ENCODE data around the gene CEP170.

Gene CEP170

GRCh38 chr1:243254927-243255790, at the start of gene CEP170:
Gene CEP170, minus strand, starts transcription at chr1:243255281. Its CDS starts 30,001 bp downstream, at chr1:243225280.
- peak; percentile 99 for DNase-seq

GRCh38 chr1:243301059-243301458, 46.0 kb upstream of the CEP170 start:
- no peak for DNase-seq

GRCh38 chr1:243299069-243299468, 44.0 kb upstream of the CEP170 start:
- no peak for DNase-seq

GRCh38 chr1:243294723-243295121, 39.6 kb upstream of the CEP170 start:
- DNase-seq, result no peak

- DNase-seq, result no peak
These were observed 39.1 kb upstream of the CEP170 start for GRCh38 chr1:243293941-243294722.

- DNase-seq, result no peak
These were observed 37.0 kb upstream of the CEP170 start for GRCh38 chr1:243292117-243292516.

- no peak for DNase-seq
These were observed 36.2 kb upstream of the CEP170 start for GRCh38 chr1:243291292-243291691.

- DNase-seq, result no peak
These were observed 33.0 kb upstream of the CEP170 start for GRCh38 chr1:243288062-243288461.

GRCh38 chr1:243287652-243288051, 32.6 kb upstream of the CEP170 start:
- no peak for DNase-seq

- DNase-seq, result no peak
These were observed 32.0 kb upstream of the CEP170 start for GRCh38 chr1:243287123-243287460.

GRCh38 chr1:243286409-243287122, 31.5 kb upstream of the CEP170 start:
- DNase-seq, result no peak

GRCh38 chr1:243281672-243282071, 26.6 kb upstream of the CEP170 start:
- no peak for DNase-seq

- DNase-seq, result no peak
These were observed 25.6 kb upstream of the CEP170 start for GRCh38 chr1:243280571-243281129.

GRCh38 chr1:243275316-243275715, 20.2 kb upstream of the CEP170 start:
- no peak for DNase-seq

- no peak for DNase-seq
These were observed 18.9 kb upstream of the CEP170 start for GRCh38 chr1:243273945-243274344.

- no peak for DNase-seq
These were observed 18.4 kb upstream of the CEP170 start for GRCh38 chr1:243273506-243273905.

GRCh38 chr1:243272401-243272800, 17.3 kb upstream of the CEP170 start:
- no peak for DNase-seq

- no peak for DNase-seq
These were observed 16.9 kb upstream of the CEP170 start for GRCh38 chr1:243271996-243272395.

- DNase-seq, result no peak
These were observed 15.2 kb upstream of the CEP170 start for GRCh38 chr1:243270097-243270864.

- no peak for DNase-seq
These were observed 14.3 kb upstream of the CEP170 start for GRCh38 chr1:243269461-243269801.

GRCh38 chr1:243268751-243269460, 13.8 kb upstream of the CEP170 start:
- no peak for DNase-seq

All from DMS153 (cell line).